ENCODE data around the gene SLC16A10.

Gene SLC16A10

DNA sequence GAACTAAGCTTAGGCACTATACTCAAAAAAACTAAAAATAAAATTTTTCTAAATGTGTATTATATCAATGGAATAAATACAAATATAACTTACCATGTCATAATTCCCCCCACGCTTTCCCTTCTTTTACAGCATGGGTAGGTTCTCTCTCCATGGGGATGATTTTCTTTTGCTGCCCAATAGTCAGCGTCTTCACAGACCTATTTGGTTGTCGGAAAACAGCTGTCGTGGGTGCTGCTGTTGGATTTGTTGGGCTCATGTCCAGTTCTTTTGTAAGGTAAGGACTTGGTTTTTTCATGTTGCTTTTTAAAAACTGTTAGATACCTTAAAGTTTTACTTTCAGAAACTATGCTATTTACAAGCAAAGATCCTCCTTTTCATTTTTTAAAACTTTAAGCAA, 85.3 kb downstream of the SLC16A10 start:
- no peak for TF ChIP-seq ZFX (IDR thresholded peaks at IDR 0.05; ENCODE audit: borderline replicate concordance)
- TF ChIP-seq, protein P1, sequence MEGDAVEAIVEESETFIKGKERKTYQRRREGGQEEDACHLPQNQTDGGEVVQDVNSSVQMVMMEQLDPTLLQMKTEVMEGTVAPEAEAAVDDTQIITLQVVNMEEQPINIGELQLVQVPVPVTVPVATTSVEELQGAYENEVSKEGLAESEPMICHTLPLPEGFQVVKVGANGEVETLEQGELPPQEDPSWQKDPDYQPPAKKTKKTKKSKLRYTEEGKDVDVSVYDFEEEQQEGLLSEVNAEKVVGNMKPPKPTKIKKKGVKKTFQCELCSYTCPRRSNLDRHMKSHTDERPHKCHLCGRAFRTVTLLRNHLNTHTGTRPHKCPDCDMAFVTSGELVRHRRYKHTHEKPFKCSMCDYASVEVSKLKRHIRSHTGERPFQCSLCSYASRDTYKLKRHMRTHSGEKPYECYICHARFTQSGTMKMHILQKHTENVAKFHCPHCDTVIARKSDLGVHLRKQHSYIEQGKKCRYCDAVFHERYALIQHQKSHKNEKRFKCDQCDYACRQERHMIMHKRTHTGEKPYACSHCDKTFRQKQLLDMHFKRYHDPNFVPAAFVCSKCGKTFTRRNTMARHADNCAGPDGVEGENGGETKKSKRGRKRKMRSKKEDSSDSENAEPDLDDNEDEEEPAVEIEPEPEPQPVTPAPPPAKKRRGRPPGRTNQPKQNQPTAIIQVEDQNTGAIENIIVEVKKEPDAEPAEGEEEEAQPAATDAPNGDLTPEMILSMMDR (IDR thresholded peaks at IDR 0.05) = no peak
- H3K27ac ChIP-seq = no peak overlapping the region

DNA sequence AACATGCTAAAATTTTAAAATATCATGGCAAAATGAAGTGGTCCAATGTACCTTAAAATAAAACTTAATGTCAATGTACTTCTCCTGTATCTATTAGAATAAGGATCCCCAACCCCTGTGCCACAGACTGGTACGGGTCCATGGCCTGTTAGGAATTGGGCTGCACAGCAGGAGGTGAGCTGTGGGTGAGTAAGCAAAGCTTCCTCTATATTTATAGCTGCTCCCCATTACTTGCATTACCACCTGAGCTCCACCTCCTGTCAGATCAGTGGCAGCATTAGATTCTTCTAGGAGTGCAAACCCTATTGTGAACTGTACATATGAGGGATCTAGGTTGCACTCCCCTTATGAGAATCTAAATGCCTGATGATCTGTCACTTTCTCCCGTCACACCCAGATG, 86.0 kb downstream of the SLC16A10 start:
- TF ChIP-seq ZFX (IDR thresholded peaks at IDR 0.05; ENCODE audit: borderline replicate concordance) = no peak
- TF ChIP-seq, protein P1 (IDR thresholded peaks at IDR 0.05) = no peak
- H3K27ac ChIP-seq = no peak overlapping the region

DNA sequence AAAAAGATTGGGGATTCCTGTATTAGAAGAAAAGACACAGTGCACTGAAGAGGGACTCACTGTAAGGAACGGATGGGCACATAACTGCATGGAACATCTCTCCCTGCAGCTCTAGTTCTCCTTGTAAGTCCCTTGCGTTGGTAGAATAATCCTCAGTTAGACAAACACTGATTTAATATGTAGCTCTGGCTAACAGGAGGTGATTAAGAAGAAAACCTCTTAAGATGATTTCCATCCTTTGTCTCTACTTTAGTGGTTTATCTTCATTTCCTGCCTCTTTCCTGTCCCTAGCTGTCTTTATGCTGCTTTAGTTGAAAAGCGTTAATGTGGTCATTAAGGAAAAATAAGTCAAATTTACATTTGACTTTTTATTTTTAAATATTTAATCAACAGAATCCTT, 86.6 kb downstream of the SLC16A10 start:
- no peak overlapping the region for H3K27ac ChIP-seq
- no peak for TF ChIP-seq ZFX (IDR thresholded peaks at IDR 0.05; ENCODE audit: borderline replicate concordance)
- TF ChIP-seq, protein P1 (IDR thresholded peaks at IDR 0.05) = no peak

DNA sequence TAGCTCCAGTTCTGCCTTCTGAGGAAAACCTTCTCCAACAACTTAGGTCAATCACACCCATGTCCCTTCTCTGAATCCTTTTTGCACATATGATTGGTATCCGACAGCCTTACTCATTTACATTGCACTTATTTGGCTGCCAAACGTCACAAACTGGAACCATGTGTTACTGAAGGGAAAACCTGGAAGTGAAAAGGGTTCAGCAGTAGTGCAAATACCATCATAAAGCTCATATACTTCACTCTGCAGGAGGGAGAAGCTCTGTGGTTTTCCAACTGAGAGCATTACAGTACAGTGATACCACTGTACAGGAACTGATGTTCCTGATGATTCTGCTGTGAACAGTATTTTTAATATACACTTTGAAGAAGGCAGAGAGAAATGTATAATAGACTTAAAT, 87.8 kb downstream of the SLC16A10 start:
- TF ChIP-seq, protein P1 (IDR thresholded peaks at IDR 0.05) = no peak
- no peak for TF ChIP-seq ZFX (IDR thresholded peaks at IDR 0.05; ENCODE audit: borderline replicate concordance)
- H3K27ac ChIP-seq = no peak overlapping the region

DNA sequence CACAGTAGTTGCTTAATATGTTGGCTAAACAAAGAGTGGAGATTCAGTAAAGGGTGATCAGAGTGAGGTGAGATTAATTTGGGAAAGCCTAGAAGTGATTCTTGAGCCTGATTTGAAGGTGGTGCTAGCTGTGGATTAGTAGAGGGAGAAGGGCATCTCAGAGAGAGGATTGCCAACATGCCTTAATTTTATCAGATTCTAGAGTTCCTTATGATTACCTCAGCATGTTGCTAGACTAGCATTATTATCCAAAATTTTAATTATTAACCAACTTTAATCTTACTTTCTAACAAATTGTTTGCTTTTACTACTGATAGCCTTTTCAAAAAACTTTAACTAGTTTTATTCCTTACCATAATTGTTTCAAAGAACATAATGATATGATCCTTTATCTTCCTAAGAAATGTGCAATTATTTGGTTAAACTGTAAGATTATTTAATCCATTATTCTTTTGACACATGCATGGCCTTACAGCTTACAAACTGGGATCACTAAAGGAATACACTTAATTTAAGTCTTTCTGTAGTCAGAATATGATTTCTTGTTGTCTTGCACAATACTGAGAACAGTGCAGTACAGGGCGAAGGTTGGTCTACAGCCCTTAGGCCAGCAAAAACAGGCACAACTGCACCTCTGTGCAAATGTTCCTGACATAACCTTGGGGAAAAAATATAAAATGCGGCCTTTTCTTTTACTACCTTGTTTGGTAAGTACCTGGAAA, 88.9 kb downstream of the SLC16A10 start:
- H3K27ac ChIP-seq = no peak overlapping the region
- TF ChIP-seq, protein P1 (IDR thresholded peaks at IDR 0.05) = no peak
- no peak for TF ChIP-seq ZFX (IDR thresholded peaks at IDR 0.05; ENCODE audit: borderline replicate concordance)

DNA sequence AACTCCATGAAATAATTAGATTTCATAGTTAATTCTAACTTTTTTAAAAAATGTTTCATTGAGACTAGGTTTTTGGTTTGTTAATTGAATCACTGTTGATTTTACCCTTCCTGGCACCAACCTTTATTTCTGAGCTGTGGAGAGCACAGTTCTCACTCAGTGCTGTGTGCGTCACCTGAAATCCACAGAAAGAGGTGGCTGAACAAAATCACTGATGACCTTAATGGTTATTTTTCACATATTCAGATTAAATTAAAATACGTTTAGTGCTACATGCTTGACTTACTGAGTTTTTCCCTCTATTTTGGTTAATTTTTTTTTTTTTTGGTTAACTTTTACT, 89.4 kb downstream of the SLC16A10 start:
- TF ChIP-seq, protein P1 (IDR thresholded peaks at IDR 0.05) = no peak
- TF ChIP-seq ZFX (IDR thresholded peaks at IDR 0.05; ENCODE audit: borderline replicate concordance) = no peak
- no peak overlapping the region for H3K27ac ChIP-seq

DNA sequence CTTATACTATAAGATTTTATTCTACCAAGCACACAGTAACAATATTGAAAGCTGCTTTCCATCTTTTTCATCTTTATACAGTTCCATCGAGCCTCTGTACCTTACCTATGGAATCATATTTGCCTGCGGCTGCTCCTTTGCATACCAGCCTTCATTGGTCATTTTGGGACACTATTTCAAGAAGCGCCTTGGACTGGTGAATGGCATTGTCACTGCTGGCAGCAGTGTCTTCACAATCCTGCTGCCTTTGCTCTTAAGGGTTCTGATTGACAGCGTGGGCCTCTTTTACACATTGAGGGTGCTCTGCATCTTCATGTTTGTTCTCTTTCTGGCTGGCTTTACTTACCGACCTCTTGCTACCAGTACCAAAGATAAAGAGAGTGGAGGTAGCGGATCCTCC, 89.8 kb downstream of the SLC16A10 start:
- TF ChIP-seq, protein P1 (IDR thresholded peaks at IDR 0.05) = no peak
- no peak for TF ChIP-seq ZFX (IDR thresholded peaks at IDR 0.05; ENCODE audit: borderline replicate concordance)
- no peak overlapping the region for H3K27ac ChIP-seq
